ENCODE measurements around the gene ITCH.
"Not testable (repeated sequence)": the region's sequence is repeated elsewhere in the genome, so short reads cannot be mapped to it uniquely, and the experiment has no call there.

The ITCH gene

GRCh38 chr20:34426026-34426425, 63.0 kb downstream of the ITCH start:
- H3K9me3 ChIP-seq (replicated peaks; ENCODE audit: low read length), result no peaks in the 10 kb centered on the region
- no peaks in the 10 kb centered on the region for H3K27me3 ChIP-seq (ENCODE audit: control insufficient read depth, insufficient read depth, low read length)
- H3K4me3 ChIP-seq (ENCODE audit: low read length), result no peak overlapping the region
- no peak overlapping the region for H3K4me2 ChIP-seq (ENCODE audit: low read length)
- no peak overlapping the region for H3K9ac ChIP-seq (ENCODE audit: low read depth, low read length)
- peaks cover 75% of the 10 kb centered on the region for H3K36me3 ChIP-seq (ENCODE audit: insufficient read depth, low read length)
- H3K4me1 ChIP-seq (ENCODE audit: control insufficient read depth, insufficient read depth, low read length), result no peaks in the 10 kb centered on the region

- Histone ChIP-seq H3K36me3 (ENCODE audit: insufficient read depth, low read length) (peaks cover 62% of the 10 kb centered on the region), H3K9ac (ENCODE audit: low read depth, low read length) (no peak overlapping the region), H3K4me3 (ENCODE audit: low read length) (no peak overlapping the region), H3K27me3 (ENCODE audit: control insufficient read depth, insufficient read depth, low read length) (no peaks in the 10 kb centered on the region), H3K9me3 (replicated peaks; ENCODE audit: low read length) (no peaks in the 10 kb centered on the region), H3K4me2 (ENCODE audit: low read length) (no peak overlapping the region), H3K4me1 (ENCODE audit: control insufficient read depth, insufficient read depth, low read length) (no peaks in the 10 kb centered on the region)
Measured at GRCh38 chr20:34427331-34427730, 64.3 kb downstream of the ITCH start.

- no peaks in the 10 kb centered on the region for H3K9me3 ChIP-seq (replicated peaks; ENCODE audit: low read length)
- H3K4me2 ChIP-seq (ENCODE audit: low read length), result no peak overlapping the region
- H3K4me3 ChIP-seq (ENCODE audit: low read length), result no peak overlapping the region
- H3K36me3 ChIP-seq (ENCODE audit: insufficient read depth, low read length), result peaks cover 61% of the 10 kb centered on the region
- no peak overlapping the region for H3K9ac ChIP-seq (ENCODE audit: low read depth, low read length)
- no peaks in the 10 kb centered on the region for H3K4me1 ChIP-seq (ENCODE audit: control insufficient read depth, insufficient read depth, low read length)
- no peaks in the 10 kb centered on the region for H3K27me3 ChIP-seq (ENCODE audit: control insufficient read depth, insufficient read depth, low read length)
Measured at GRCh38 chr20:34427784-34428183, 64.7 kb downstream of the ITCH start.

GRCh38 chr20:34431168-34431567, 68.1 kb downstream of the ITCH start:
- no peak overlapping the region for H3K4me3 ChIP-seq (ENCODE audit: low read length)
- peaks cover 52% of the 10 kb centered on the region for H3K36me3 ChIP-seq (ENCODE audit: insufficient read depth, low read length)
- no peaks in the 10 kb centered on the region for H3K27me3 ChIP-seq (ENCODE audit: control insufficient read depth, insufficient read depth, low read length)
- no peaks in the 10 kb centered on the region for H3K9me3 ChIP-seq (replicated peaks; ENCODE audit: low read length)
- H3K9ac ChIP-seq (ENCODE audit: low read depth, low read length), result no peak overlapping the region
- no peak overlapping the region for H3K4me2 ChIP-seq (ENCODE audit: low read length)
- H3K4me1 ChIP-seq (ENCODE audit: control insufficient read depth, insufficient read depth, low read length), result no peaks in the 10 kb centered on the region

GRCh38 chr20:34432663-34433062, 69.6 kb downstream of the ITCH start:
- H3K4me1 ChIP-seq (ENCODE audit: control insufficient read depth, insufficient read depth, low read length); H3K9ac ChIP-seq (ENCODE audit: low read depth, low read length); H3K4me3 ChIP-seq (ENCODE audit: low read length); H3K4me2 ChIP-seq (ENCODE audit: low read length); H3K27me3 ChIP-seq (ENCODE audit: control insufficient read depth, insufficient read depth, low read length); H3K9me3 ChIP-seq (replicated peaks; ENCODE audit: low read length): not testable (repeated sequence)
- peaks cover 53% of the 10 kb centered on the region for H3K36me3 ChIP-seq (ENCODE audit: insufficient read depth, low read length)

GRCh38 chr20:34433391-34433790, 70.3 kb downstream of the ITCH start:
- Histone ChIP-seq H3K9me3 (replicated peaks; ENCODE audit: low read length) (no peaks in the 10 kb centered on the region), H3K4me1 (ENCODE audit: control insufficient read depth, insufficient read depth, low read length) (no peaks in the 10 kb centered on the region), H3K4me3 (ENCODE audit: low read length) (no peak overlapping the region), H3K27me3 (ENCODE audit: control insufficient read depth, insufficient read depth, low read length) (no peaks in the 10 kb centered on the region), H3K4me2 (ENCODE audit: low read length) (no peak overlapping the region), H3K36me3 (ENCODE audit: insufficient read depth, low read length) (peaks cover 54% of the 10 kb centered on the region), H3K9ac (ENCODE audit: low read depth, low read length) (no peak overlapping the region)

- H3K4me3 ChIP-seq (ENCODE audit: low read length), result no peak overlapping the region
- no peak overlapping the region for H3K4me2 ChIP-seq (ENCODE audit: low read length)
- no peaks in the 10 kb centered on the region for H3K9me3 ChIP-seq (replicated peaks; ENCODE audit: low read length)
- H3K4me1 ChIP-seq (ENCODE audit: control insufficient read depth, insufficient read depth, low read length), result no peaks in the 10 kb centered on the region
- H3K36me3 ChIP-seq (ENCODE audit: insufficient read depth, low read length), result peaks cover 60% of the 10 kb centered on the region
- no peak overlapping the region for H3K9ac ChIP-seq (ENCODE audit: low read depth, low read length)
- H3K27me3 ChIP-seq (ENCODE audit: control insufficient read depth, insufficient read depth, low read length), result no peaks in the 10 kb centered on the region
Measured at GRCh38 chr20:34435589-34435988, 72.5 kb downstream of the ITCH start.

GRCh38 chr20:34437330-34437986, 74.4 kb downstream of the ITCH start:
- no peaks in the 10 kb centered on the region for H3K4me1 ChIP-seq (ENCODE audit: control insufficient read depth, insufficient read depth, low read length)
- H3K27me3 ChIP-seq (ENCODE audit: control insufficient read depth, insufficient read depth, low read length), result no peaks in the 10 kb centered on the region
- no peak overlapping the region for H3K4me3 ChIP-seq (ENCODE audit: low read length)
- no peak overlapping the region for H3K4me2 ChIP-seq (ENCODE audit: low read length)
- H3K36me3 ChIP-seq (ENCODE audit: insufficient read depth, low read length), result peaks cover 71% of the 10 kb centered on the region
- H3K9me3 ChIP-seq (replicated peaks; ENCODE audit: low read length), result no peaks in the 10 kb centered on the region
- no peak overlapping the region for H3K9ac ChIP-seq (ENCODE audit: low read depth, low read length)

GRCh38 chr20:34439168-34439567, 76.1 kb downstream of the ITCH start:
- H3K4me3 ChIP-seq (ENCODE audit: low read length), result no peak overlapping the region
- no peak overlapping the region for H3K9ac ChIP-seq (ENCODE audit: low read depth, low read length)
- H3K27me3 ChIP-seq (ENCODE audit: control insufficient read depth, insufficient read depth, low read length), result no peaks in the 10 kb centered on the region
- H3K4me1 ChIP-seq (ENCODE audit: control insufficient read depth, insufficient read depth, low read length), result no peaks in the 10 kb centered on the region
- no peak overlapping the region for H3K4me2 ChIP-seq (ENCODE audit: low read length)
- peaks cover 81% of the 10 kb centered on the region for H3K36me3 ChIP-seq (ENCODE audit: insufficient read depth, low read length)
- H3K9me3 ChIP-seq (replicated peaks; ENCODE audit: low read length), result no peaks in the 10 kb centered on the region

- peaks cover 83% of the 10 kb centered on the region for H3K36me3 ChIP-seq (ENCODE audit: insufficient read depth, low read length)
- not testable (repeated sequence) for H3K4me1 ChIP-seq (ENCODE audit: control insufficient read depth, insufficient read depth, low read length)
Measured at GRCh38 chr20:34441423-34441822, 78.3 kb downstream of the ITCH start.

GRCh38 chr20:34443546-34443945, 80.5 kb downstream of the ITCH start:
- no peak overlapping the region for H3K4me3 ChIP-seq (ENCODE audit: low read length)
- no peaks in the 10 kb centered on the region for H3K9me3 ChIP-seq (replicated peaks; ENCODE audit: low read length)
- peaks cover 85% of the 10 kb centered on the region for H3K36me3 ChIP-seq (ENCODE audit: insufficient read depth, low read length)

More at GRCh38 chr20:34441423-34441822, 78.3 kb downstream of the ITCH start:
- not testable (repeated sequence) for H3K4me2 ChIP-seq (ENCODE audit: low read length); H3K9ac ChIP-seq (ENCODE audit: low read depth, low read length); H3K9me3 ChIP-seq (replicated peaks; ENCODE audit: low read length); H3K4me3 ChIP-seq (ENCODE audit: low read length); H3K27me3 ChIP-seq (ENCODE audit: control insufficient read depth, insufficient read depth, low read length)

More at GRCh38 chr20:34443546-34443945, 80.5 kb downstream of the ITCH start:
- Histone ChIP-seq H3K4me1 (ENCODE audit: control insufficient read depth, insufficient read depth, low read length) (no peaks in the 10 kb centered on the region), H3K4me2 (ENCODE audit: low read length) (no peak overlapping the region), H3K9ac (ENCODE audit: low read depth, low read length) (no peak overlapping the region), H3K27me3 (ENCODE audit: control insufficient read depth, insufficient read depth, low read length) (no peaks in the 10 kb centered on the region)
